HG03280 (cell line): Measurements from ENCODE around the gene COL6A2.
"Not testable (repeated sequence)": the region's sequence is repeated elsewhere in the genome, so short reads cannot be mapped to it uniquely, and the experiment has no call there.

Source experiments
- ATAC-seq: cut with Tn5 transposase; IDR thresholded peaks from one replicate; pipeline ENCODE4 v1.9.1; 2021; ENCODE audit warnings: mild to moderate bottlenecking, moderate library complexity; ENCODE audit not compliant: unreplicated experiment

COL6A2 gene

GRCh38 chr21:46060596-46061061, 37.3 kb upstream of the COL6A2 start:
- ATAC-seq: no peak

DNA sequence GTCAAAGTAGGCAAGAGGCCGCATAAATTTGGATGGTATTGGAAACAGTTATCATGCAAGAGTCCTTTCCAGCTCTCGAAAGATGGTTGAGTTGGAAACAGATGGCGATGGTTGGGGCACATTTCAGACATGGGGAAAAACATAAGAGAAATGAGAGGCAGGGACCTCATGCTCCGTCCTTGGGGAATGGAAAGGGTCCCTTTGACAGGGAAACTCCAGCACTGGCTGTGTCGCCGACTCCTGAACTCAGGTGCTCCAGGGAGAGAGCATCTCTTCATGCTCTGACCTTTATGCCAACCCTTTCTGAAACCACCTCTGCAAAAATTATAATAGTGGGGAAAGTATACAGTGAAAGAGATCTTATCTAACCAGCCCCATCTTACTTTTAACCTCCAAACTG, 36.8 kb upstream of the COL6A2 start:
- ATAC-seq: no peak

- no peak for ATAC-seq
These were observed 36.4 kb upstream of the COL6A2 start for GRCh38 chr21:46061518-46061917.

DNA sequence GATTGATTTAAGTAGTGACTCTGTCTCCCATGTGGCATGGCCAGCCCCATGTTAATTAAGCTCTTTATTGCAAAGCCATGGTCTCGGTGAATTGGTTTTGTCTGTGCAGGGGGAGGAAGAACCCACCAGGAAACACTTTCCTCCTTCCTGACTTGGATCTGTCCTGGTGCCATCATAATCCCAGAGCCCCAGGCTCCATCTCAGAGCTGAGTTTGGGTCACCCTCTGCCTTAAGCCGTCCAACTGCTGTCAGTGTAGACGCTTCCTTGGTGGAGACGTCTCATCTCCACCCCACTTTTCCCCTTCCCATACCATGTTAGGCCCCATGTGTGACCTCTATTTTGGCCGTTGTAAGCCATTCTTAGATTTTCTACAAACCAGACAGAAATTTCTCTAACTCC, 36.0 kb upstream of the COL6A2 start:
- no peak for ATAC-seq

DNA sequence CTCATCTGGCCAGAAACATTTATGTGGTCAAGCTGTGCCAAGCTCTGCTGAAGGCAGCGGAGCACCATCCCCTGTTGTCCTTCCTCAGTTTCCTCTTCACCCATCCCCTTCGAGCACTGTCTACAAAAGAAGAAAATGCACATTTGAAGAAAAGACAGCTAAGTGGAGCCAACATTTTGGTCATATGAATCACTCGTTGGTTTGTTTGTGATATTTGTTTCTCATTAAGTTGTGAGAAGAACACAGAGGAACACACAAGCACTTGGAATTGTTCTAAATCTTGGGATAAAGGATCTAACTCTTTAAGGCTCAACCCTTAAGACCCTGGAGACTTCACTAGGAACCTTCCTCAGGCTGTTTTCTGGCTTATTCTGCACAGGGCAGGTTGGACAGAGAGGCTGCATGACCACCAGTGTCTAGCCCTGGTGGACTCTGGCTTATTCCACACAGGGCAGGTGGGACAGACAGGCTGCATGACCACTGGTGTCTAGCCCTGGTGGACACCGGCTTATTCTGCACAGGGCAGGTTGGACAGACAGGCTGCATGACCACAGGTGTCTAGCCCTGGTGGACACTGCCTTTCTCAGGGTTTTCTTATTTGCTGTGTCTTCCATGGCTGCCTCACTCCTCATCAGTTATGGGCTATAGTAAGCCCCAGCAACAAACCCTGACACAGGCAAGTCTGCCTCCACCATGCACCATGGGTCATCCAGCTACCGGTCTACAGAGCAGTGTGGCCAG, 35.3 kb upstream of the COL6A2 start:
- ATAC-seq: no peak

- no peak for ATAC-seq
These were observed 34.7 kb upstream of the COL6A2 start for GRCh38 chr21:46063227-46063626.

DNA sequence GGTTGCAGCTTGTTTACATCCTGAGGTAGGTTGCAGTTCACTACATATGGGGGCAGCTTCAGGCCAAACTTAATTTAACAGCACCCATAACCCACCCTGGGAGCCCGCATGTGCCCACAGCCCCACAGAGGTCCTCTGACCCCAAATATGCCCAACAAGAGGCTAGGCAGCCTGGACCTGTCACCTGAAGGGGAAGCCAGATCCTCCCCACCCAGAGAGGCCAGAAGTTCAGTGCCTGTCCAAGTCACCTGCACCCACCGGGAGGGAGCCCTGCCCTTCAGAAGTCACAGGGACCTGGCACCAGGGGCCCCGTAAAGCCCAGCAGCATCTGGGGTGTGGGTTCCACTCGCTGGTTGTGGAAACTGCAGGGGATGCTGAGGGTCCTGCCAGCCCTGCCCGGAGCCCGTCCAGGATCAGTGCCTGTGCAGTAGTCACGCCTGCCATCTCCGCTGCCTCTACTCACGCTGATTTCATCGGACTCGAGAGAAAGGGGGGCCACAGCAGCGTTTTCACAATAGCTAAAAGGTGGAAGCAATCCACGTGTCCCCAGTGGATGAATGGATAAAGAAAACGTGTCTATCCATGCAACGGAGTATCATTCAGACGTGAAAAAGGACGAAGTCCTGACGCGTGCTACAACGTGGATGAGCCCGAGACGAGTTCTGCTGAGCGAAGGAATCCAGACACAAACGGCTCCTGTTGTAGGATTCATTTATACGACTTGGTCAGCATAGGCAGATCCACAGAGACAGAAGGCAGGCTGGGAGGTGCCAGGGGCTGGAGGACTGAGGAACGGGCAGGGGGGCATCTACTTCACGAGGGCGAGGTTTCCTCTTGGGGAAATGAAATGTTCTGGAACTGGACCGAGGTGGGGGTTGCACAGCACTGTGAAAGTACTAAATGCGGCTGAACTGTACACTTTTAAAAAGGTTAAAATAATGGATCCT, 33.9 kb upstream of the COL6A2 start:
- ATAC-seq: no peak

DNA sequence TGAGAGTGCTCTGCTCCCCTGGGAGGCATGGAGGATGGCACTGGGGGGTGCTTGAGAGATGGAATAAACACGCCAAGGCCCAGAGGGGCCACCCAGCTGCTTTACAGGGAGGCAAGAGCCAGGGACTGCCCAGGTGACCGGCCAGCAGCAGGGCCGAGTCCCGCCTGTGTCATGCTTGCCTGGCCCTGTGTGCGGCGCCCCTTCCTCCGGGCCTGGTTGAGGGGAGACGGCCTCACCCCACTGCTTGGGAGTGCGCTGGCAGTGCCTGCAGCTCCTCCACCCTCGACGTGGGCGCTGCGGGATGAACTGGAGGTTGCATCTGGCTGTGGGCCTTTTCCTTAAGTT, 33.1 kb upstream of the COL6A2 start:
- ATAC-seq: no peak

DNA sequence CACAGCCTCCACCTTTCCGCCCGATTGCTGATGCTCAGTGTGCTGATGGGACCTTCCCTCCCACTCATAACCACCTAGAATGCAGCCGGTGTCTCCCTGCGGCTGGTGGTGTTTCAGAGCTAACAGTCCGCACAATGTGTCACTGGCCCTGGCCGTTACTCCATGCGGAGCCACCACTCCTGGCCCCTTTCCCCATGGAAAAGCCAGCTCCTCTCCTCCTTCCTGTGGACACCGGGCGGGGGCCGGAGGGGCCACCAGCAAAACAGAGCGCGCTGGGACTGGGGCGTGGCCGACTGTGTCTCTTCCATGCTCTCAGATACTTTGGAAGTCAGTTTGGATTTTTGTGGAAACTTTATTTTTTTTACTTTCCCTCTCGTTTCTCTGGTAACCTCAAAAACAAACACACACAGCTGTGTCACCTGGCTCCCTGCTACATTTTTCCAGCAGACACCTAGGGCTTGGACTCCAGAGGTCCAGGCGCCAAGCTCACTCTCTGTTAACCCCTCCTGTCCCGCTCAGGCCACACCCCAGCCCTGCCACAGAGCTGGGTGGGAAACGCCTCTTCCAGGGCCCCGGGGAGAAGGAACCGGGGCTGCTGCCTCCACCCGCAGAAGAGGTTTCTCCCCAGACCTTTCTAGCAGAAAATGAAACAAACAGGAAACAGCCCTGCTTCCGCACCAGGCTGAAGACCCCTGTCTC, 32.5 kb upstream of the COL6A2 start:
- ATAC-seq: no peak

DNA sequence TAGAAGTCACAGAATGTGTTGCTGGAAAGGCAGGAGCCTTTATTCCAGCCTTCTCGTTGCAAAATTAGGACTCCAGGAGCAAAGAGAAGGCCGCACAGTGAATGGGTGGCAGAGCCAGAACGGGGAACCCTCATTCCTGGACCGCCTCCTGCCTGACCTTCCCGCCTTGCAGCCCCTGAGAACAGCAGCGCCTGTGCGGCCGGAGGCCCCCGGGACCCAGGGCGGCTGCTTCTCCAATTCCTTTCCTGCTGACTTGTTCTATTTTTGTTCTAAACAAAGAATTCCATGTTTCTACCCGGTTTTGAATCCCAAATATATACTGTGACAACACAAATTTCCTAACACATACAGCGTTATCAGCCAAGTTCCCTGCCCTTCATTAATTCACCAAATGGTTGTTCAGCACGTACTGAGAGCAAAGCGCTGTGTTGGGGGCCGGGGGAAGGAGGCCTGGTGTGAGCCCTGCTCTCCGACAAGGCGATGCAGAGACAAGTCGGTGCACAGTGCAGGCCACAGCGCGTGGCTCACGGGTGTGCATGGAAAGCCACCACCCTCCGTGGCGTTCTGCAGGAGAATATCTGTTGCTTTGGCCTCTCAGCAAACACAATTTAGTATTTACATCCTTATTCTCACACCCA, 31.9 kb upstream of the COL6A2 start:
- ATAC-seq: no peak

DNA sequence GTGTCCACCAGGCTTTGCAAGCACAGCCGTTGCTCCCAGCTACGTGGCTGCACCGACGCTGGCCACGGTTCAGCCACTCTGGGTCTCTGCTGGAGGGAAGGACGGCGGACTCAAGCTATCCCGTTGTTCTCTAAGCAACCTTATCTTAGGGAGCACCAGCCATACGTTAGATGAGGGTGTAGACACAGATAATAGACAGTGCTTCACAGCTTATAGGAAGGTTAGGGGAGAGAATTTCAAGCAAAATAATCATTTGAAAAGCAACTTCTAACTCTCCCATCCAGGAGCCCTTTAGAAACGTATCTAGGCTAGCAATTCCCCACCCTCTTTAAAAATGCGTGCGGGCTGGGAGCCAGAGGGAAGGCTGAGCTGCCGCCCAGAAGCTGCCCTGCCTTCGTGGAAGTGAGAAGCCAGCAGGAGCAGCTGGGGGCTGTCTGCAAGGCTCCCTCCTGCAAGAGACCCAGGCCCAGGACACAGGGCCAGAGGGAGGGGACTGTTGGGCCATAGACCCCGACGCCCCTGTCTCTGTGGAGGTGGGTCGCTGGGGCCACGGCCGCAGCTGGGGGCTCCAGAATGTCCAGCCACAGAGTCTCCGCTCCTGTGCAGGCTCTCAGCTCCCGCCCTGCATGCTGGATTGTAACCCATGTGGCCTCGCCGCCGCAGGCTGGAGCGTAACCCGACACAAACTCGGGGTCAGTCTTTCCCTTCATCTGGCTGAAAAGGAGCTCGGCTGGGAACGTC, 31.2 kb upstream of the COL6A2 start:
- ATAC-seq: no peak

DNA sequence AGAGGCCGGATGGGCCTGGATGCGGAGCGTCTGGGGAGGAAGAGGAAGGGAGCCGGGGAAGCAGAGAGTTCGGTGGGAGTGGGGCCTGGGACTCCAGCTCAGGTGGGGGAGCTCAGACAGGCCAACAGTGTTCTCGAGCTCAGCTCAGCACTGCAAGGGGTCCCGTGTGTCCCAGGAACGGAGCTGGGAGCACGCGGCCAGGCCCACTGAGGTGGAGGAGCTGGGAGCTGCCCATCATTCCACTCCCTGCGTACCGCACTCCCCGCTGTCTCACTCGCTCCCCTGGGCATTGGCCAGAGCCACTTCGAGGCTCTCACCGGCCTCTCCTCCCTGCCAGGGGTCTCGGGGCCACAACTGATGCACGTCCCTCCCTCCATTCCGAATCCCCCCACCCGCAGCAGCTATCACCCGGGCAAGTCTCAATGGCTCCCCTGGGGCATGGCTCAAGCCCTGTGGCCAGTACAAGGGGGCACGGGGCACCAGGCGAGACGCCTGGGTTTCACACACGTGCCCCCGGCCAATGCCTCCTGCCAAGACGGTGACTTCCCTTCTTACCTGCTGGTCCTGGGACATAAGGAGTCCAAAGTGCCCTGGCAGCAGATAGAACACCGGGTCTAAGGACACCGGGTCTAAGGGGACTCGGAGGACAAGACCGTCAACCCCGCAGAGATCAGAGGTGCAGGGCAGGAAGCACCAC, 30.3 kb upstream of the COL6A2 start:
- ATAC-seq: no peak

GRCh38 chr21:46068516-46069079, 29.3 kb upstream of the COL6A2 start:
- ATAC-seq: no peak

- ATAC-seq: no peak
These were observed 28.7 kb upstream of the COL6A2 start for GRCh38 chr21:46069166-46069565.

DNA sequence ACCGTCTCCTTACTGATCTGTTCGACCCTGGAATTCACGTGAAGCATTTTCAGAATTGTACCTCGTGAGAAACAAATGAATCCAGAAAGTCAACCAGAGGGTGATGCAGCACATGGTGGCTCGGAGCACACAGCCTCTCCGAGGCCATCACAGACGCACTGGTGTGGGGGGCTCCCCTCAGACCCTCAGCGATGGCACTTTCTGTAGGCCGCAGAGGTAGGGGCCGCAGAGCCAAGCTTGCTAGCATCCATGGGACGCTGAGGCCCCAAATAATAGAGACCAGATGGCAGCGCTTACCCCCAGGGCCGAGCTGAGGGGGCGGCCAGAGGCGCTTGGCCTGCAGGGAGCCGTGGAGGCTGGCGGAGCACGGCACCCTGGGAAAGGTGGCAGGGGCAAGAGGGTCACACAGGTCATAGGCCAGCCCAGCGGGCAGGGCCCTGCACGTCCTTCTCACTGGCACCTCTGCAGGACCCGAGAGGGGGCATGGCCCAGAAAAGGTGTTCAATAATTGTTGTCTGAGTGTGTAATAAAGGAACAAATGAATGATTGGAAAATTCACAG, 28.1 kb upstream of the COL6A2 start:
- no peak for ATAC-seq

- no peak for ATAC-seq
These were observed 26.8 kb upstream of the COL6A2 start for GRCh38 chr21:46071082-46071481.

GRCh38 chr21:46076724-46077123, 21.2 kb upstream of the COL6A2 start:
- not testable (repeated sequence) for ATAC-seq

DNA sequence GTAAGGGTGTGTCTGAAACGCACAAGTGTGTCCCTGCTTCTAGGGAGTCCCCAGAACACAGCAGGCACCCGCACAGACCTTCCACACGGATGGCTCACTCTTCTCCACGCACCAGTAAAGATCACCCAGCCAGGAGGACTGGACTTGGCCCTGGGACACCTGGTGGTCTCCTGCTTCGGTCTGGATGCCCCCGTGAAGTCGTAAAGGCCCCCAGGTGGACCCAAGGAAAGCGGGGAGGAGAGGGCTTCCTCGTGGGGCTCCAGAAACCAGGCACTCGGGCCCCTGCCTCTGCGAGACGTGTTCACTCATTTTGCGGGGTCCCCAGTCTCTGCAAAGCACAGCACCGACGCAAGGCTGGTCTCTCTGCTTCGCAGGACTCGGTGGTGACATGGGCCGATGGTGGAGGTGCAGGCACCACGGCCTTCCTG, 20.2 kb upstream of the COL6A2 start:
- ATAC-seq: no peak
